HG03442 (cell line): ENCODE data around the gene GNG11.
"Not testable (repeated sequence)": the region's sequence is repeated elsewhere in the genome, so short reads cannot be mapped to it uniquely, and the experiment has no call there.

Source experiments
- ATAC-seq: cut with Tn5 transposase; IDR thresholded peaks from one replicate; pipeline ENCODE4 v1.9.1; 2021; ENCODE audit warnings: mild to moderate bottlenecking, moderate library complexity; ENCODE audit not compliant: unreplicated experiment

GNG11 gene

DNA sequence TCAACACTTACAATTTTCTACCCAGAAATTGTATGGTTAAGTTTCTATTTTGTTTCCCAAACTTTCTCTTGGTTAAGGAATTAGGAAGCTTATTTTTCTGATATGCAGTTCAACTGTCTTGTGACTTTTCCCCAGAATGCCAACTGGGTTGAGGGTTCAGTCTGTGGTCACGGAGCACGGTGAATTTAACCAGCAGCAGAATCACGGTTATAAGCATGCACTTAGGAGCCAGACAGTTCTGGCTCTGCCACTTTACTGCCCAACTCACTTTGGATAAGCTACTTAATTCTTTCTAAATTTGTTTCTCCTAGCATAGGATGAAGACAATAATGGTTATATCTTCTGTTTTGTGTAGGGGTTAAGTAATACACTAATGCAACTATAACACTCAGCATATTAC is 10.3 kb upstream of the GNG11 start:
- not testable (repeated sequence) for ATAC-seq

DNA sequence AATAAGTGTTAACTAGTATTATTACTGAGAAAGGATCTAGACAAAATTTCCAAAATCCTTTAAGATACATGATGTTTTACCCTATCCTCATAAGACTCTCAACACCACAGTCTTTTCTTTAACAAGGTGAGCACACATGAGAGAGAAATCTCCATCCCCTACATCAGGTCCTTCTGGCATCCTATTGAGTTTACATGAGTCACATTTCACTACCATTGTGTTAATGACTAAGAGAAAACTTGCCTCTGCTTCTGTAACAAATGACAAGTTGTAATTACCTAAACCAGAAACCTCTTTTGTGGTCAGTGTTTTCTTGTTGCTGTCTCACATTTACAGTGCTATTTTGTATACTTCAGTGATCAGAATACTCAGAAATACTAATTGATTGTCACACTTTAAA is 9.9 kb upstream of the GNG11 start:
- ATAC-seq: peak; percentile 65

DNA sequence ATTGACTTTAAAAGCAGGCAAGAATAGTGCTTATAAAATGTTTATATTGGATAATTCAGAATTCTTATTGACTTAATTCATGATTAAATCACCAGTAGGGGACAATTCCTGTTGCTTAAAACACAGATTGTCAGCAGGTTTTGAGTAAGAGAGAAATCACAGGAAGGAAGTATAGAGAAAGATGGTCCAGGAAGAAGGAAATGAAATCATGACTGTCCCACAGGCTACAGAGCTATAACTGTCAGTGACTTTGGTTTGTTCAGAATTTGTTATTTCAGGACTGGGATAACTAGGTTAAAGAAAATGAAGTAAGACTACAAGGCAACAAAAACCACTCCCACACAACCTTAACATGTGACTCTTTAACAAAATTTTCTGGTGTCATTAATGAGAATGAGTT is 8.3 kb upstream of the GNG11 start:
- ATAC-seq: no peak

DNA sequence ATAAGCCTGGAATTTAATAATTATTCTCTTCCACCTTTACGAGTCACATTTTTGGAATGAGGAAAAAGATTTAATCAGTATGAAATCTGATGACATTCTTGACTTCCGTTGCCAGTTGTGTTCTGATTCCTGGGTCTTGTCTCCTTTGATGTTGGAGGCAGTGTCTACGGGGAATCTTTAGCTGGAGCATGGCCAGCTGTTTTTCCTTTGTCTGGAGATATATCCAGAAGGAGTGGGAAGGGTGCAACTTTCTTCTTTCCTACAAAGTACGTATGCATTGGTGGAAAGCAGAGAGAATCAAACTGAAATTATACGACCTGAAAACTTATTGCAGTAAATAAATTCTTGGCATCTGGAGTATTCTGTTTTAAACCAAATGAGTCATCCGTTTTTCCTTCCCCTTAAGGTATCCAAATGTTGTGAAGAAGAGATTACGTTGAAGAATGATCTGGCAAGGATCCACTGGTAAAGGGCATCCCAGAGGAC is 6.9 kb upstream of the GNG11 start:
- no peak for ATAC-seq

DNA sequence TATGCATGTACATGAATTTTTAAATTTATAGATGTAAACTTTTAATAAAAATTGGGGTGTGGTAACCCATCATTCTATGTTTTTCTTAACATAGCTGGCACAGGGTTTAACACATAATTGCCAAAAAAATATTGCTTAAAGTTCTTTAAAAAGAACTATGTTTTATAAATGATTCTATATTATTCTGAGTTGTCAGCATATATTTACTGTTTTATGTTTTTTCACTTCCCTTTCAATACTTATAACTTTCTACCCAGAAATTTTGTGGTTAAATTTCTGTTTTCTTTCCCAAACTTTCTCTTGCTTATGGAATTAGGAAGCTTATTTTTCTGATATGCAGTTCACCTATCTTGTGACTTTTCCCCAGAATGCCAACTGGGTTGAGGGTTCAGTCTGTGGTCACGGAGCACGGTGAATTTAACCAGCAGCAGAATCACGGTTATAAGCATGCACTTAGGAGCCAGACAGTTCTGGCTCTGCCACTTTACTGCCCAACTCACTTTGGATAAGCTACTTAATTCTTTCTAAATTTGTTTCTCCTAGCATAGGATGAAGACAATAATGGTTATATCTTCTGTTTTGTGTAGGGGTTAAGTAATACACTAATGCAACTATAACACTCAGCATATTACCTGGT is 6.2 kb upstream of the GNG11 start:
- not testable (repeated sequence) for ATAC-seq

DNA sequence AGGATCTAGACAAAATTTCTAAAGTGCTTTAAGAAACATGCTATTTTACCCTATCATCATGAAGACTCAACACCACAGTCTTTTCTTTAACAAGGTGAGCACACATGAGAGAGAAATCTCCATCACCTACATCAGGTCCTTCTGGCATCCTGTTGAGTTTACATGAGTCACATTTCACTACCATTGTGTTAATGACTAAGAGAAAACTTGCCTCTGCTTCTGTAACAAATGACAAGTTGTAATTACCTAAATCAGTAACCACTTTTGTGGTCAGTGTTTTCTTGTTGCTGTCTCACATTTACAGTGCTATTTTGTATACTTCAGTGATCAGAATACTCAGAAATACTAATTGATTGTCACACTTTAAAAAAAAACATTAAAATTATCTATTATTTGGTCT is 5.6 kb upstream of the GNG11 start:
- ATAC-seq: peak; percentile 56

DNA sequence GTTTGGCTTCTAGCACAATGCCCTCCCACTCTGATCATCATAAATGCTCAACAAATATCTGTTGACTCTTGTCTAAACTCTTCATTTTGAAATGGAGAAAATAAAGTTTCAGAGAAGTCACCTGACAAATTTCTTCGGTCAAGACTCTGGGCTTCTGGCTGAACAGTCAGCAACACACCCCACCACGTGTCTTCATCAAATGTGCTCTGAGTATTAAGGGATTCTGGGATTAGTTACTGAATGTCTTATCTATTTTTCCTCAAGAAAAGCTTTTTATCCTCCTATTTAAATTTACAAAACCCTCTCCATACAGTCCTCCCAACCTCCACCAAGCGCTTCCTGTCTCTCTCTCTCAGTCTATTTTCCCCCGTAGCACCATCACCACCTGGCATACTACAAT is 5.2 kb upstream of the GNG11 start:
- not testable (repeated sequence) for ATAC-seq

DNA sequence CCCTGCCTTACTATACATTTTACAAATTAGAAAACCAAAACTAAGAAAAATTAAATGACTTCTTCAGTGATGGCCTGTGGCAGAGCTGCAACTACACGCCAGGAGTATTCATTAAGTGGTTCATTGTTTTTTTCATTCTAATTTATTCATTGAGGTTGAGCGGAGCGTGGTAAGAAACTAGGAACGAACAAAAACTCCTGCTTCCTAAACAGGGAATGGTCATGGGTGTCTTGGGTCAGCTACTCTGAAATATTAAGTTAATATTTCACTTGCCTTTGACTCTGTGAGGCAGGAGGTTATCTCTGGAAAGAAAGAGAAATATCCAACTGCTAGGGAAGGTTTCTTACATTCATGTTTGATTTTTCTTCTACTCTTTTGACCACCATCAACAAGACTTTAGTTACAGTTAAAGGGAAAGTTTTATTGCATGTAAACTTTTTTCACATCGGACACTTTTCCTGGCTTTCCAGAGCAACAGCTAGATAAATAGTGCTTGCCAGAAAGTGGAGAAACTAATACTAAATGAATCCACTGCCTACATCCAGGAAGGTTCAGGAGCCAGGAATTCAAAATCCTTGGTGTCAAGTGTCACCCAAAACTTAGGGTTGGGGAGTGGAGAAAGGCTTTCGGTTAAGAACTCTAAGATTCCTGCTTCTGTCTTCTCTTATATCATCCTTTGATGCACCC is 896 bp upstream of the GNG11 start:
- ATAC-seq: no peak

DNA sequence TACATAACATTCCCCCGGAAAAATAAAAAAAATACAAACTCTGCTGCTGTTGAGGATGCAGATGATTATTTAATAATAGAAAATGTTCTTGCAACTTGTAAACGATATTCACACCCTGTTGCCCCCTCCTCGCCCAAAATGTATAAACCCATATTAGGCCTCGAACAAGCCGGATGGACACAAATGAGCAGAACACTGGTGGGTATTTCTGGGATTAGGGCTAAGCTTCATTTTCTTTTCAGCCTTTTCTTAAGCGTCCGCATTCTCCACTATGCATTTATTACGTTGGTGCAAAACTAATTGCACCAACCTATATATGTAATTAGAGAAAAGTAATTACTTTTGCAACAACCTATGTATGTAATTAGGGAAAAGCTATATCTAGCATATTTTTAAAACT is 349 bp upstream of the GNG11 start:
- ATAC-seq: no peak

DNA sequence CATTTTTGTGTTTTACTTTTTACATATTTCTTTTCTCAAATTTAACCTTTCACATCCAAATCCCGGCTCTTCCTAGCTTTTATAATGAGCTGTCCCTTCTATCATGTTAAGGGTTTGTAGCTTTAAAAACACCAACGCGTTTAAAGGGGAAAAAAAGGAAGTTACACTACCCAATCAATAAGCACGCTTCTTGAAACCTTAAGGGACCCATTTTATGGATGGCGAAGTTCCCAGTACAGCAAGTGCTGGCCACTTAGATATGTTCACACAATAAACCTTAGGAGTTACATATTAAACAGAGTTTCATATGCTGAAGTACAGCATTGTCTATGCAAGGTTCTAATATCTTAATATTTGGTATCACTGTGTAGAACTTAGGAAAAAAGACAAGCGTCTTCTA is 1.8 kb downstream of the GNG11 start:
- no peak for ATAC-seq

DNA sequence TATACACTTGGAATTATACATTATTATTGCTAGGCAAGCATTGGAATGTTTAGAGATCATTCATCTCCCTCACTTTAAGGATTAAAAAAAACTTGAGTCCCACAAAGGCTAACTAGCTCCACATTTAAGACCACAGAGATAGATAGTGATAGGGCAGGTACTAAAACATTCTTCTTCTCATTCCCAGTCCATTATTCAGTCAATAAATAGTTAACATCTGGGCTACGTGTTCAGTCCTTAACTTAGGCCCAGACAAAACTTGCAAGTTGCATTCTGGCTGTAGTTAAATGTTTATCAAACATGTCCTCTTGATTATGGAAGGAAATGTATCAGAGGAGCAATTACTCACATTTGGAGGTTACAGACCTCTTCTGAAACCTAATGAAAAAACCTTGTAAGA is 2.4 kb downstream of the GNG11 start:
- ATAC-seq: no peak

DNA sequence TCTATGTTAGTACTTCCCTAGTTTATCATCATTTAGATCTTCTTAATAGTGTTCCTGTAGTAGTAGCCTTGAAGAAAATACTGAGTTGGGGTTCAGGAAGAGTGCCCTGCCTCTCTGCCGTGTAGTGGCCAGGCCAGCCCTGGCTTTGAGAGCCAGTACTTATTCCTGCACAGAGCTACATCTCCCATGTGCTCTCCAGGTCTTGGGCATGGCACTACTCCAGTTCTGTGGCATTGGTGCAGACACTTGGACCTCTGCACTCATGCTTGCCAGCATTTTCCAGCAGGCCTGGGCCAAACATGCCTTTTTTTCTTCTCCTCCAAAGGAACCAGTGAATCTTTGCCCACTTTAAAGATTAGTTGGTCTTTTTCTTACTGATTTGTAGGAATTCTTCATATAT is 5.3 kb downstream of the GNG11 start:
- no peak for ATAC-seq

DNA sequence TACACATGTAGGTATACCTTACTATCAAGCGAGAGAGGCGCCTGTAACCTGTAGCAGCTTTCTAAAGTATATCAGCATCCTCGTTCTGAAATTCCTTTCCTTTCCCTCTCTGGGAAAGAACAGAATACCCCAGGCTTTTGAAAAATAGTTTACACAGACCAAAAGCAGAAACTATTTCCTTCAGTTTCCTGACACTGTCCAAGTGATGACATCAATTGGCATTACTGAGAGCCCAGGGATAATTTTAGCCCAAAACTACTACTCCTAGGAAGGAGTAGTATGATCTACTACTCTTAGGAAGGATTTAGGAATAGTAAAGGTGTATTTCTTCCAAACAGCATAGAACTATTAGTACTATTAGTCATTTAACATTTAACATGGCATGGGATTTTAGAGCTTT is 6.0 kb downstream of the GNG11 start:
- ATAC-seq: no peak

DNA sequence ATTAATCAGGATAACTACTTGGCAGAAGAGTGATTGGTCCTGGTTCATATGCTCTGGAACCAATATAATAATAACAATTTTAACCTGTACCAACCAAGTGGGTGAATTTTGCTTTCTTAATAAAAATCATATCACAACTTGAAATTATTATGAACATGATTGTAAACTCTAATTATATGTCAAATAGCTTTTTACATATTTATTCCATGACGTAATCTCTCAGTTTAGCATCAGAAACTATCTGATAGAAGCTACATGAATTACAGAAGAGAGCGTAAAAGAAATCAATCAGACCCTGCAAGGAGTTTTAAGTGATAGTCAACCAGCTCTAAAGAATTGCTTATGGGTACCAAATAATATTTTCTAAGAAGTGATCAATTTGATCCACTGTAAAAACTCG is 10.1 kb downstream of the GNG11 start:
- ATAC-seq: no peak

DNA sequence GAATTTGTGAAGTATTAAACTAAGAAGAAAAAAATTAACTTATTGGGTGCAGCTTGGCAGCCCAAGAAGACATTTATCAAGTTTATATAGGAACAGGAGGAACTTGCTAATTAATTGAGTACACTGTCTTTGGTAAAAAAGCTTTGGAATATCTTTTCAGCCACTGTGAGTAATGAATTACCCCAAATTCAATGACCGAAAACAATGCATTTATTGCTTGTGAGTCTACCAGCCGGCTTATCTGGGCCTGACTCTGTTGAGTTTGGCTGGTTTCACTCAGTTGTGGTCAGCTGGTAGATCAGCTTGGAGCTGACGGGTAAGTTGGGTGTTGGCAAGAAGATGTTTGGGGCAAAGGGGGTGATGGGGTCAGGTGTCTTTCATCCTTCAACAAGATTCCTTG is 11.6 kb downstream of the GNG11 start:
- no peak for ATAC-seq

DNA sequence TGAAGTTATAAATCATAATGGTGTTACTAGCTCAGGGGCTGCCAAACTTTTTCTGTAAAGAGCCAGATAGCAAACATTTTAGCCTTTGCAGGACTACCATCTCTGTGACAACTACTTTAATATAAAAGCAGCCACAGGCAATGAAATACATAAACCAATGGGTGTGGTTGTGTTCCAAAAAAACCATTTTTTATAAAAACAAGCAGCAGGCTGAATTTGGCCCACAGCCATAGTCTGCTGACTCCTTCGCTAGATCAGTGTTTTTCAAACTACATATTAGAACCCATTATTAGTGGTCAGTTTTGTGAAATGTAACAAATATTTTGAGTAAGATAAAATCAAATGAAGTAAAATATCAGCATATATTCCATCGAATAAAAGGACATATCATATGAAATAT is 13.6 kb downstream of the GNG11 start:
- no peak for ATAC-seq

DNA sequence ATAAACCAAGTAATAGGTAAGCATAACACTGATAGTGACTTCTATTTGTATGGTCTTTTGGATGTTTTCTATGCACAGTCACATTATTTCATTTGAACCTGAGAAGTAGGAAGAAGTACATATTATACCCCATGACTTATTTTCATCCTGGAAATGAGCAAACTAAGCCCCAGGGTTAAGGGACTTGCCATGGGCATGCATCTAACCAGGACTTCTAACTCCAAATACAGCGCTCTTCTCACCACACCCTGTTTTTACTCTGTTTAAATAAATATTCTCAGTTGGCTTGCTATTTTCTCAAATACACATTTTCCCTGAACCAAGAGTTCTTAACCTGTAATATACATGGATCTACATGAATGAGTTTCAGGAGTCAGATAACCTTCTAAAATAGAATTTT is 16.3 kb downstream of the GNG11 start:
- no peak for ATAC-seq

DNA sequence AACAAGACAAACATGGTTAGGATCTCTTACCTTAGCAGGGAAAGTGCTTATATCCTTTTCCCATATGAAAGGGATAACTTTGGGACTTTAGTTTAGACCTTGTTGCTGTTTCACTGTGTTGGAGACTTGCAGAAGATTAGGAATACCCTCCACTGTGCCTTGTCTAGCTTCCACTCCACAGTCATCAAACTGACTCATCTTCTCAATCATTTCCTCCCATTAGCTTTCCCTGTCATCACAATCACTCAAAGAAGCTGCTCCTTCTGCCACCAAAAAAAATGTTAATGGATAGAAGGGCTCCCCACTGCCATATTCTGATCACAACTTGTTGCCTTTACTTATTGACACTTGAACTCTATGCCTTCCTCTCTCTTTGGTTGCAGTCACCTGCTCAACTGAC is 16.8 kb downstream of the GNG11 start:
- ATAC-seq: no peak

DNA sequence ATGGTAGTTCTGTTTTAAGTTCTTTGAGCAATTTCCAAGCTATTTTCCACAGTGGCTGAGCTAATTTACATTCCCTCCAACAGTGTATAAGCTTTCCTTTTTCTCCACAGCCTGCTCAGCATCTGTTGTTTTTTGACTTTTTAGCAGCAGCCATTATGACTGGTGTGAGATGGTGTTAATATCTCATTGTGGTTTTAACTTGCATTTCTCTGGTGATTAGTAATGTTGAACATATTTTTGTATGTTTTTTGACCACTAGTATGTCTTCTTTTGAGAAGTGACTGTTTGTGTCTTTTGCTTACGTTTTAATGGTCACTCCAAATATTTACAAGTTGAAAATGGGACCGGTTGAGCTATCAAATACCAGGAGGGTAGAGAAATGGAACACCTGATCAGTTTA is 20.4 kb downstream of the GNG11 start:
- no peak for ATAC-seq

DNA sequence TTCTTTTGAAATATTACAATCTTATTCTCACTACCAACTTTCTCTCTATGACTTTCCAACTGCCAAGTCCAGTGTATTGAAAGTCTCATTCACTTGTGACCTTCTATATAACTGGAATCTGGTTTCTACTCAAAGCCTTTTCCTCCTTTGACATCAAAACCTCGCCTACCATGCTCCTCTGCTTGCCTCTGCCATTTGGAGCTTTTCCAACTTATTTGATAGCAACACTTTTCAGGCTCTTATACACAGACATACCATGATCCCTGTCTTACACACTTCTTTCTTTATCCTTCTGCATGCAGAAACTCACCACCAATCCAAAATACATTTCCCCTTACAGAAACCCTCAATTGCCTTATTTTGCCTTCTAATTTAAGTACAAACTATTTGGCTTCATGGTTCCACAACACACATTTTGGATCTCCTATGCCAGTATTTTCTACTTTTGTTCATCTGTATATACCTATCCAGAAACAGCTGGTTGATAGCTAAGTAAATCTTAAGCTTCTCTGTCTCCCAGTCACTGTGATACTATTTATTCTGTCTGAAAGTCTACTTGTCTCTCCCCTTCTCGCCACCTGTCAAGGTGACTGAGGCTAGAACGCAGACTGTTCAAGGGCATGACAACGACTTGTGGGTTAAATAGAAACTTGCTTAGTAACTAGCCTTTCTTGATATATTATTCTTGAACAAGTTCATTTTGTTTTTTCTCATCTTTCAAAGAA is 22.4 kb downstream of the GNG11 start:
- peak; percentile 85 for ATAC-seq

DNA sequence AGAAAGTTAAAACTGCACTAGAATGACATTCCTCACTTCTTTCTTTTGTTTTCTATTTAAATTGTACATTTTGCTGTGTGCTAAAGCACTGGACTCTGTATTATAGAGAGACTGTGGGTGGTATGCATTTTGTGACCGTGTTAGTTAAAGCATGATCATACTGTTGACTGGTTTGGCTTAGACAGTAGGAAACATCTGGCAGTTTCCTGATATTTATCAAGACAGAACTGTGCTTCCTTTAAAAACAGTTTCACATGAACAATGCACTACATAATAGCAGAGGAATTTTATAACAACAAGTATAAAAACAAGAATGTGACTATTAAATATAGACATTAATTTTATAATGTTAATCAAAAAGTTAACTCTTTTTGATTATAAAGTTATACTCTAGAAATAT is 23.1 kb downstream of the GNG11 start:
- no peak for ATAC-seq

DNA sequence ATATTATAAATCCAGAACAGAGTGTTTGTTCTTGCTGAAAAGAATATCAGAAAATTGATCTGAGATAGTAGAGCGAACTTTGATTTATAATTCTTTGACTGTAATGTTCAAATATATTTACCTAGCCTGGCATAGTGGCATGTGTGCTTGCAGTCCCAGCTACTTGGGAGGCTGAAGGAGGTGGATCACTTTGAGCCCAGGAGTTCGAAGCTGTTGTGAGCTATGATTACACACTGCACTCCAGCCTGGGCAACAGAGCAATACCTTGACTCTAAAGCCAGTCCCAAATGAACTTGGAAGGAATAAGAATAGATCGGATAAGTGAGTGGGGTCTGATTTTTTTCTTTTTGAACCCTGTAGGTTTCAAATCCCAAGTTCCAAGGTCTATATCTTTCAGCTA is 23.5 kb downstream of the GNG11 start:
- no peak for ATAC-seq
